ENCODE measurements around the gene PRKAR1B. TPM values are rescaled to one million over a fixed set of nuclear protein-coding genes. Genes with fewer than 3 reads are reported as not detected.
A peak's percentile ranks its signal among the peaks of the same experiment; 100 is the strongest.

PRKAR1B gene
- total and polyA plus RNA-seq, 2 donors: 13.7 to 15.4 TPM

DNA sequence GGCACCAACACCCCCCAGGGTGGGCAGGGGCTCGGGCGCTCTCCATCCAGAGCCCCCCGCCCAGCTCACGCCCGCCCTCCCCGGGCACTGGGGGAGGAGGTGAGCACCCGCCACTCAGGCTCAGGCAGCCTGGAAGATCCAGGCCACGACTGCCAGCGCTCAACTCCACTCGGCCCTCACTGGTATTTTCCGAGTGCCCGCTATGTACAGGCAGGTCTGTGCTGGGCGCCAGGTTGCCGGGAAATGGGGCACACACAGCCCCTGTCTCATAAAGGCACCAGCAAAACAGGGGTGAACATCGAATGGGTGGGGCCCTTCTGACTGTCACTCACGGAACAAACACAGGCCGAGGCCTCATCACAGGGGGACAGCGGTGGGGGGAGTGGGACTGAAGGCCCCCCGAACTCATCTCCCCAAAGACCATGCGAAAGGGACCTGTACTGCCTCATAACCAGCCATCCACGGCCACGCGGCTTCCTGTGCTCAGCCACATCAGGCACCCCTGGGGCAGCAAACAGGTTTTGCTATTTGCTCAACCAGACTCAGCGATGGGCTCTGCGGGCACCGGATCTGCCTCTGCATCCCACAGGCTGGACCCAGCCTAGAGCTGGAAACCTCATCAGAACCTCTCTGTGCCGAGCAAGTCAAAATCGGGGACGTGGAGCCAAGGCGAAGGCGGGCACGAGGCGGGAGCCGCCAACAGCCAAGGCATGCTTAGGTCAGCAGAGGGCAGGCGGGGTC, 99.2 kb downstream of the PRKAR1B start:
- H3K27me3 ChIP-seq (ENCODE audit: control insufficient read depth in 2 of 2, insufficient read depth in 1 of 2, low read length in 1 of 2): no peaks in the 10 kb centered on the region
- whole genome bisulfite sequencing: 98% methylated on average over 35 of the region's 35 CpGs
- no peak overlapping the region for H3K27ac ChIP-seq (ENCODE audit: low read depth in 1 of 2, low read length in 1 of 2)
- H3K4me3 ChIP-seq (ENCODE audit: low read length in 2 of 2): no peak overlapping the region
- no peaks in the 10 kb centered on the region for H3K4me1 ChIP-seq (ENCODE audit: control insufficient read depth in 2 of 2, insufficient read depth in 2 of 2, low read length in 2 of 2)
- peaks cover 1 to 24% of the 10 kb centered on the region in 2 donors for H3K9me3 ChIP-seq (ENCODE audit: control insufficient read depth in 2 of 2, insufficient read depth in 1 of 2, low read length in 1 of 2)
- peaks cover 0 to 2% of the 10 kb centered on the region in 2 donors for H3K36me3 ChIP-seq (ENCODE audit: control insufficient read depth in 2 of 2, insufficient read depth in 2 of 2, low read length in 1 of 2)
- no peak for DNase-seq (ENCODE audit: low read depth in 6 of 9, low spot score in 9 of 9)

DNA sequence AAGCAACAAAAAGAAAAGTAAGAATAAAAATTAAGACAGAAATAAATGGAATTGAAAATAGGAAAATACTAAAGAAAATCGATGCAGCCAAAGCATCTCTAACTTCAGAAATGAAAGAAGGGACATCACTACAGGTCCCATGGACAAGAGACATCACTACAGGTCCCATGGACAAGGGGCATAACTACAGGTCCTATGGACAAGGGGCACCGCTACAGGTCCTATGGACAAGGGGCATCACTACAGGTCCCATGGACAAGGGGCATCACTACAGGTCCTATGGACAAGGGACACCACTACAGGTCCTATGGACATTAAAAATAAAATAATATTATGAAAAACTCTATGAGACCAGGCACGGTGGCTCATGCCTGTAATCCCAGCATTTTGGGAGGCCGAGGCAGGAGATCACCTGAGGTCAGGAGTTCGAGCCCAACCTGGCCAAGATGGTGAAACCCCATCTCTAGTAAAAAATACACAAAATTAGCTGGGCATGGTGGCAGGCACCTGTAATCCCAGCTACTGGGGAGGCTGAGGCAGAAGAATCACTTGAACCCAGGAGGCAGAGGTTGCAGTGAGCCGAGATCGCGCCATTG, 101.6 kb downstream of the PRKAR1B start:
- Histone ChIP-seq H3K27me3 (ENCODE audit: control insufficient read depth in 2 of 2, insufficient read depth in 1 of 2, low read length in 1 of 2) (no peaks in the 10 kb centered on the region), H3K4me3 (ENCODE audit: low read length in 2 of 2) (no peak overlapping the region), H3K9me3 (ENCODE audit: control insufficient read depth in 2 of 2, insufficient read depth in 1 of 2, low read length in 1 of 2) (peaks cover 4 to 35% of the 10 kb centered on the region in 2 donors), H3K27ac (ENCODE audit: low read depth in 1 of 2, low read length in 1 of 2) (no peak overlapping the region), H3K36me3 (ENCODE audit: control insufficient read depth in 2 of 2, insufficient read depth in 2 of 2, low read length in 1 of 2) (no peaks in the 10 kb centered on the region), H3K4me1 (ENCODE audit: control insufficient read depth in 2 of 2, insufficient read depth in 2 of 2, low read length in 2 of 2) (no peaks in the 10 kb centered on the region)
- no peak for DNase-seq (ENCODE audit: low read depth in 6 of 9, low spot score in 9 of 9)
- WGBS: 97% methylated on average over 8 of the region's 8 CpGs

DNA sequence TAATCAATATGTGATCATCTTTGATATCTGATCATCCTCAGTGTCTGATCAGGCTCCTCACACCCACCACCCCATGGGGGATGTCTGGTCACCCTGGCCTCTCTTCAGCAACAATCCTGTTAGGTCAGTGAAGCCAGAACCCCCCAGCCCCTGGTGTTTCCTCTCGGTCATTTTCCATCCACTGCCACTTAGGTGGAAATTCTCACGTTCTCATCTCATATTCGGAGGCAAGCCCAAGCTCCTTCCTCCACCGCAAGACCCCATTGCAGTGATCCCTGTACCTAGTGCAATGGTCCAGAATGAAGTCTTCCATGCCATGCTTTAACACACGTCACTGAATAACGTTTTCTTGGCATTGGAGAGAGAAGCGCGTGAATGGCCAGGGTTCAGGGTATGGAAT, 103.6 kb downstream of the PRKAR1B start:
- Histone ChIP-seq H3K4me3 (ENCODE audit: low read length in 2 of 2) (no peak overlapping the region), H3K36me3 (ENCODE audit: control insufficient read depth in 2 of 2, insufficient read depth in 2 of 2, low read length in 1 of 2) (no peaks in the 10 kb centered on the region), H3K27me3 (ENCODE audit: control insufficient read depth in 2 of 2, insufficient read depth in 1 of 2, low read length in 1 of 2) (no peaks in the 10 kb centered on the region), H3K4me1 (ENCODE audit: control insufficient read depth in 2 of 2, insufficient read depth in 2 of 2, low read length in 2 of 2) (peaks cover 9 to 12% of the 10 kb centered on the region in 2 donors), H3K27ac (ENCODE audit: low read depth in 1 of 2, low read length in 1 of 2) (no peak overlapping the region), H3K9me3 (ENCODE audit: control insufficient read depth in 2 of 2, insufficient read depth in 1 of 2, low read length in 1 of 2) (peaks cover 5 to 48% of the 10 kb centered on the region in 2 donors)
- WGBS: 98% methylated on average over 8 of the region's 8 CpGs
- no peak for DNase-seq (ENCODE audit: low read depth in 6 of 9, low spot score in 9 of 9)

DNA sequence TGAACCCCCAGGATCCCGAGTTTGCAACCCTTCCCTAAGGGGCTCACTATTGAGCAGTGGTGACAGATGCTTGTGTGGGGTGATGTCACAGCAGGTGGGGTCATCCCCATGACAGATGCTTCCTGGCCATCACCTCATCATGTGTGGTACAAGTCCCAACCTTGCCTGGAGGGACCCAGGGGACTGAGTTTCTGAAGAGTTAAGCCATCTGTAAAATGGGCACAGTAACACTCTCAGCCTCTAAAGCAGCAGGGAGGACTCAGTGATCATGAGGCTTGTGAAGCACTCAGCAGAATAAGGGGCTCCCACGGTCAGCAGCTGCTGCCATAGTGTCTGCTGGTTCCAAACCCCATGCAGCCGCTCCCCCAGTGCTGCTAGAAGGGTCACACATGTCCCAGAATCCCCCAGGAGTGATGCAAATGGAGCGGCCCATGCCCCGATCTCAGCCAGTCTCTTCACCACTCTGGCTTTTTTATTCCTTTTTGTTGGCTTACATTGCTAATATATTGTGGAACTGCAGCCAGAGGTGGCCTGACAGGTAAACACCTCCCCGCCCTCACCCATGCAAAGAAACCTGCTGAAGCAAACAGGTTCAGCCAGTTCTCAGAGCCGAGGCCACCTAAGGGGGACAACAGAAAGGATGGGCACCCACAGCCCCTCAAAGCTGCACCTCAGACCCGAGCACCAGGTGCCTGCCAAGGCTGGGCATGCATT, 105.4 kb downstream of the PRKAR1B start:
- no peak overlapping the region for H3K4me3 ChIP-seq (ENCODE audit: low read length in 2 of 2)
- H3K4me1 ChIP-seq (ENCODE audit: control insufficient read depth in 2 of 2, insufficient read depth in 2 of 2, low read length in 2 of 2): peaks cover 20 to 28% of the 10 kb centered on the region in 2 donors
- H3K27ac ChIP-seq (ENCODE audit: low read depth in 1 of 2, low read length in 1 of 2): no peak overlapping the region
- WGBS: 96% methylated on average over 8 of the region's 8 CpGs
- no peaks in the 10 kb centered on the region for H3K27me3 ChIP-seq (ENCODE audit: control insufficient read depth in 2 of 2, insufficient read depth in 1 of 2, low read length in 1 of 2)
- H3K9me3 ChIP-seq (ENCODE audit: control insufficient read depth in 2 of 2, insufficient read depth in 1 of 2, low read length in 1 of 2): peaks cover 5 to 39% of the 10 kb centered on the region in 2 donors
- no peak for DNase-seq (ENCODE audit: low read depth in 6 of 9, low spot score in 9 of 9)
- H3K36me3 ChIP-seq (ENCODE audit: control insufficient read depth in 2 of 2, insufficient read depth in 2 of 2, low read length in 1 of 2): no peaks in the 10 kb centered on the region

DNA sequence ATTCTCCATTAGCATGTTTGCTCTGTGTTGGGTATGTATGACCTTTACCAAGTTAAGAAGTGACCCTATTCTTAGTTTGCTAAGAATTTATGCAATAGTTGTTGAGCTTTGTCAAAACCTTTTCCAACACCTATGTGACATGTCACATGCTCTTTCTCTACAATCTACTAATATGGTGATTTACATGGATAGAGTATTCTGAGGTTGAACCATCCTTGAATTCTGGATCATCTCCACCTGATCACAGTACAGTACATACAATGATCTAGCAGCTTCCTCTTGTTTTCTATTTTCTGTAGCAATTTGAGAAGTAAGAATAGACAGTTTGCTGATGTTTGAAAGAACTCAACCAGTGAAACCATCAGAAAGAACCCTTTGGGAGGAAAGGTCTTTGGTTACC, 106.2 kb downstream of the PRKAR1B start:
- DNase-seq (ENCODE audit: low read depth in 6 of 9, low spot score in 9 of 9): no peak
- peaks cover 4 to 35% of the 10 kb centered on the region in 2 donors for H3K9me3 ChIP-seq (ENCODE audit: control insufficient read depth in 2 of 2, insufficient read depth in 1 of 2, low read length in 1 of 2)

DNA sequence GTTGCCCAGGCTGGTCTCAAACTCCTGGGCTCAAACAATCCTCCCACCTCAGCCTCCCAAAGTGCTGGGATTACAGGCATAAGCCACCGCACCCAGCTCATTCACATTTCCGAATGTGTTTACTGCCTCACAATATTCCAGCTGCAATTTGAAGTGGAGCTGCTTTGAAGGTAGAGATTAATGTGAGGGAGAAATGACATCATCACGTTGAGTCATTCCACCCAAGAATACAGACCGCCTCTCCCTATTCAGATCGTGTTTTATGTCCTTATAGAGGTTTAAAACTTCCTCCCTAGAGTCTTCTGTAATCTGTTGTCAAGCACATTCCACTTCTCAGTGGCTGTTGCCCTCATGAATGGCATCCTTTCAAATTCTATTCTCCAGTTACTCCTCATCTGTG, 107.0 kb downstream of the PRKAR1B start:
- no peak overlapping the region for H3K4me3 ChIP-seq (ENCODE audit: low read length in 2 of 2)
- peaks cover 23 to 37% of the 10 kb centered on the region in 2 donors for H3K4me1 ChIP-seq (ENCODE audit: control insufficient read depth in 2 of 2, insufficient read depth in 2 of 2, low read length in 2 of 2)
- no peak for DNase-seq (ENCODE audit: low read depth in 6 of 9, low spot score in 9 of 9)
- no peaks in the 10 kb centered on the region for H3K27me3 ChIP-seq (ENCODE audit: control insufficient read depth in 2 of 2, insufficient read depth in 1 of 2, low read length in 1 of 2)
- 87% methylated on average over 5 of the region's 5 CpGs for WGBS
- no peak overlapping the region for H3K27ac ChIP-seq (ENCODE audit: low read depth in 1 of 2, low read length in 1 of 2)
- H3K36me3 ChIP-seq (ENCODE audit: control insufficient read depth in 2 of 2, insufficient read depth in 2 of 2, low read length in 1 of 2): no peaks in the 10 kb centered on the region
- peaks cover 4 to 29% of the 10 kb centered on the region in 2 donors for H3K9me3 ChIP-seq (ENCODE audit: control insufficient read depth in 2 of 2, insufficient read depth in 1 of 2, low read length in 1 of 2)

More for the DNA sequence above, 106.2 kb downstream of the PRKAR1B start:
- Histone ChIP-seq H3K4me3 (ENCODE audit: low read length in 2 of 2) (no peak overlapping the region), H3K4me1 (ENCODE audit: control insufficient read depth in 2 of 2, insufficient read depth in 2 of 2, low read length in 2 of 2) (peaks cover 23 to 36% of the 10 kb centered on the region in 2 donors), H3K27ac (ENCODE audit: low read depth in 1 of 2, low read length in 1 of 2) (no peak overlapping the region), H3K36me3 (ENCODE audit: control insufficient read depth in 2 of 2, insufficient read depth in 2 of 2, low read length in 1 of 2) (no peaks in the 10 kb centered on the region), H3K27me3 (ENCODE audit: control insufficient read depth in 2 of 2, insufficient read depth in 1 of 2, low read length in 1 of 2) (no peaks in the 10 kb centered on the region)

DNA sequence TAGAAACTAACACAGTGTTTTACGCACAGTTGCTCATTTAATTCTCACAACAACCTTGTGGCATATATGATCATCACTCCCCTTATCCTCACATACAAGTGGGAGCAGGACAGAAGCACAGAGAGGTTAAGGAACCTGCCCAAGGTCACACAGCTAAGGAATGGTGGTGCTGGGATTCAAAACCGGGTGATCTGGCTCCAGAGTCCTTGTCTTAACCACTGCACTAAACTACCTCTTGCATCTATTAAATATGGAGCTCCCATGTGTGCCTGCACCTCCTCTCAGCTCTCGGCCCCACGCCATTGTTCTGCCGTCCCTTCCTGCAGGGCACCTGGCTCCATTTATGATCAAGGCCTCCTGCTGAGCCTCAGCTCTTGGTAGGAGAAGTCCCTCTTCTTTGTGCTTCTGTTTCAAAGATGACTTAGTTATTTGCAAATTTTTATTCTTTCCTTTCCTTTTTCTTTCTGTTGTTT, 107.7 kb downstream of the PRKAR1B start:
- WGBS: over 99% methylated on average over 5 of the region's 5 CpGs
- DNase-seq (ENCODE audit: low read depth in 6 of 9, low spot score in 9 of 9): no peak

DNA sequence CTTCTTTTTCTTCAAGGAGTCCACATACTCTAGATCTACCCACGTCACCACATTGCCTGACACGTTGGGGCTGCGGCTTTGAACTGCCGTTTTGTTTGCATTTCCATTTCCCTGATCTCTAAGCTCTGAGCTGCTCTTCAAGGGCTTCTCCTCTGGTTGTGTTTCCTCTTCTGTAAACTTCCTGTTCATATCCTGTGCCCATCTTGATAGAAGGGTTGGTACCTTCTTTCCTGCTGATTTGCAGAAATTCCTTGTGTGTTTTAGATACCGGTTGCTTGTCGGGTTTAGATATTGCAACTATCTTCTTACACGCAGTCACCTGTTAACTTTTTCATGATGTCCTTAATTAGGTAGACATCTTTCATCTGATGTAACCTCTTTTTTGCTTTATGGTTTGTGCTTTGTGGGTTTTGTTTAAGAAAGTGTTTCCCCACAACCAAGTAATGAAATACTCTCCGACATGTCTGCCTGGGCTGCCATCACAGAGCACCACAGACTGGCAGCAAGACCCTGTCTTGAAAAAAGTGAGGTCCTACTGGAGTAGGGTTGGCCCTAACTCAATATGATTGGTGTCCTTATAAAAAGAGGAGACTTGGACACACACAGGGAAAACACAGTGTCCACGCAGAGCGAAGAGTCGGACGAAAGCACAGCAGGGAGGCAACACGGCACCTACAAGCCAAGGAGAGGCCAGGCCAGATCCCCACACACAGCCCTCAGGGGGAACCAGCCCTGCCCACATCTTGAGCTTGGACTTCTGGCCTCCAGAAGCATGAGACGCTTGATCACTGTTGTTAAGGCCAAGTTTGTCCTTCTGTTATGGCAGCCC, 108.3 kb downstream of the PRKAR1B start:
- Histone ChIP-seq H3K27me3 (ENCODE audit: control insufficient read depth in 2 of 2, insufficient read depth in 1 of 2, low read length in 1 of 2) (no peaks in the 10 kb centered on the region), H3K27ac (ENCODE audit: low read depth in 1 of 2, low read length in 1 of 2) (peak overlapping the region; percentile 95 to 99), H3K9me3 (ENCODE audit: control insufficient read depth in 2 of 2, insufficient read depth in 1 of 2, low read length in 1 of 2) (peaks cover 4 to 27% of the 10 kb centered on the region in 2 donors), H3K36me3 (ENCODE audit: control insufficient read depth in 2 of 2, insufficient read depth in 2 of 2, low read length in 1 of 2) (no peaks in the 10 kb centered on the region), H3K4me3 (ENCODE audit: low read length in 2 of 2) (no peak overlapping the region), H3K4me1 (ENCODE audit: control insufficient read depth in 2 of 2, insufficient read depth in 2 of 2, low read length in 2 of 2) (peaks cover 23 to 44% of the 10 kb centered on the region in 2 donors)
- peak in 8 of 9 donors; percentile 61 to 93 (median 80) for DNase-seq (ENCODE audit: low read depth in 6 of 9, low spot score in 9 of 9)
- WGBS: 52% methylated on average over 14 of the region's 14 CpGs

More for the DNA sequence above, 107.7 kb downstream of the PRKAR1B start:
- H3K27me3 ChIP-seq (ENCODE audit: control insufficient read depth in 2 of 2, insufficient read depth in 1 of 2, low read length in 1 of 2): no peaks in the 10 kb centered on the region
- no peak overlapping the region for H3K4me3 ChIP-seq (ENCODE audit: low read length in 2 of 2)
- H3K27ac ChIP-seq (ENCODE audit: low read depth in 1 of 2, low read length in 1 of 2): peak overlapping the region; percentile 95 to 99
- H3K9me3 ChIP-seq (ENCODE audit: control insufficient read depth in 2 of 2, insufficient read depth in 1 of 2, low read length in 1 of 2): peaks cover 4 to 29% of the 10 kb centered on the region in 2 donors
- H3K36me3 ChIP-seq (ENCODE audit: control insufficient read depth in 2 of 2, insufficient read depth in 2 of 2, low read length in 1 of 2): no peaks in the 10 kb centered on the region
- peaks cover 23 to 37% of the 10 kb centered on the region in 2 donors for H3K4me1 ChIP-seq (ENCODE audit: control insufficient read depth in 2 of 2, insufficient read depth in 2 of 2, low read length in 2 of 2)
